ENCODE measurements around the gene CKLF.

DNA sequence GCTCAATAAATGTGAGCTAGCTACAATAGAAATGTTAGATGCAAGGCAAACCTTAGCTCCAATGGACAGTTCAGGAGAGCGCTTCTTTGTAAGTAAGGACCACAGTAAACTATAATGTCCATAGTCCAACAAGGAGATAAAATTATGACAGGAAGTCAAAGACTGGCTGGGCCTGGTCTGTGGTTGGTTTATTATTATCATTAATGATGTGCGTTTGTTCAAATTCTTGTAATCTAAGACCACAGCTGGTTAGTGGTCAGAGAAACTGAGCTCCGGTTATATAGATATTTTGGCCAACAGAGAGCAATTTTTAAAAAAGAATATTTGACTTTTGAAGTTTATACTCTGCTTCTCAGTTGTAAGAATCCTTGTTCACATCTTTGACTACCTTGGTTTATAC is 22.2 kb downstream of the CKLF start:
- TF ChIP-seq REST (IDR thresholded peaks at IDR 0.05; ENCODE audit: low read depth, low read length) (no peak), JUND (IDR thresholded peaks at IDR 0.05) (no peak), CTCF (IDR thresholded peaks at IDR 0.05) (no peak), CHD2 (IDR thresholded peaks at IDR 0.05; ENCODE audit: low read length, partially characterized antibody) (no peak), RAD21 (IDR thresholded peaks at IDR 0.05; ENCODE audit: low read length) (no peak), TAF1 (IDR thresholded peaks at IDR 0.05; ENCODE audit: borderline replicate concordance, low read depth, low read length) (no peak), NRF1 (IDR thresholded peaks at IDR 0.05; ENCODE audit: low read depth, low read length) (no peak), EP300 (IDR thresholded peaks at IDR 0.05; ENCODE audit: borderline replicate concordance in 1 of 2, low read depth in 1 of 2, low read length in 1 of 2) (no peak)
- TF ChIP-seq, protein P1, sequence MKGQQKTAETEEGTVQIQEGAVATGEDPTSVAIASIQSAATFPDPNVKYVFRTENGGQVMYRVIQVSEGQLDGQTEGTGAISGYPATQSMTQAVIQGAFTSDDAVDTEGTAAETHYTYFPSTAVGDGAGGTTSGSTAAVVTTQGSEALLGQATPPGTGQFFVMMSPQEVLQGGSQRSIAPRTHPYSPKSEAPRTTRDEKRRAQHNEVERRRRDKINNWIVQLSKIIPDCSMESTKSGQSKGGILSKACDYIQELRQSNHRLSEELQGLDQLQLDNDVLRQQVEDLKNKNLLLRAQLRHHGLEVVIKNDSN (IDR thresholded peaks at IDR 0.05; ENCODE audit: borderline replicate concordance, low read depth): no peak

Measured in SK-N-SH (cell line).